Liver (tissue), 9 donors: ENCODE results near the gene ROPN1L. TPM values are rescaled to one million over a fixed set of nuclear protein-coding genes. Genes with fewer than 3 reads are reported as not detected.

Experiments
- DNase-seq: peaks from one replicate; pipeline ENCODE4 v3.0.0-alpha.2; 2017; ENCODE audit warnings: low spot score
- H3K27ac ChIP-seq, 2 donors: one replicate each; pipeline ENCODE4 v1.7.0; 2013; ENCODE audit warnings: inconsistent platforms in 2 of 2, low read length in 2 of 2, control low read depth in 1 of 2, low read depth in 1 of 2, mild to moderate bottlenecking in 1 of 2
- H3K27me3 ChIP-seq, 4 donors: one replicate each; pipeline versions ENCODE4 v1.6.1 to v1.7.0; 2013; ENCODE audit warnings: low read length in 3 of 4, inconsistent platforms in 1 of 4, mild to moderate bottlenecking in 1 of 4, moderate library complexity in 1 of 4; ENCODE audit not compliant: control insufficient read depth in 4 of 4, insufficient read depth in 4 of 4
- H3K36me3 ChIP-seq, 4 donors: one replicate each; pipeline versions ENCODE4 v1.6.1 to v1.7.0; 2013; ENCODE audit warnings: low read length in 3 of 4, mild to moderate bottlenecking in 3 of 4, low read depth in 1 of 4, moderate library complexity in 1 of 4; ENCODE audit not compliant: control insufficient read depth in 4 of 4, insufficient read depth in 3 of 4
- H3K4me1 ChIP-seq, 4 donors: one replicate each; pipeline versions ENCODE4 v1.6.1 to v1.7.0; 2013; ENCODE audit warnings: low read length in 3 of 4, mild to moderate bottlenecking in 3 of 4, moderate library complexity in 1 of 4; ENCODE audit not compliant: control insufficient read depth in 4 of 4, insufficient read depth in 4 of 4
- H3K4me3 ChIP-seq, 3 donors: one replicate each; pipeline versions ENCODE4 v1.6.1 to v1.7.0; 2013; ENCODE audit warnings: low read length in 3 of 3, control low read depth in 1 of 3, low read depth in 1 of 3, mild to moderate bottlenecking in 1 of 3
- H3K9ac ChIP-seq, 2 donors: one replicate each; pipeline ENCODE4 v1.7.0; 2013; ENCODE audit warnings: low read length in 2 of 2, mild to moderate bottlenecking in 2 of 2, moderate library complexity in 2 of 2, control low read depth in 1 of 2, low read depth in 1 of 2
- H3K9me3 ChIP-seq, 4 donors: one replicate each; pipeline versions ENCODE4 v1.6.1 to v1.7.0; 2013; ENCODE audit warnings: low read length in 3 of 4; ENCODE audit not compliant: control insufficient read depth in 4 of 4
- FOXA1 ChIP-seq: IDR thresholded peaks from 2 replicates; pipeline ENCODE4 v1.6.1; 2016; ENCODE audit warnings: antibody characterized with exemption
- FOXA2 ChIP-seq: IDR thresholded peaks from 2 replicates; pipeline ENCODE4 v1.6.1; 2016; ENCODE audit warnings: antibody characterized with exemption
- GABPA ChIP-seq, 2 donors: IDR thresholded peaks in 1 of 2; conservative IDR thresholded peaks in 1 of 2; 2 replicates each; pipeline ENCODE4 v1.6.1; 2016; ENCODE audit warnings: antibody characterized with exemption in 2 of 2, mild to moderate bottlenecking in 1 of 2, moderate library complexity in 1 of 2
- HNF4A ChIP-seq, 2 donors: conservative IDR thresholded peaks; 2 replicates each; pipeline ENCODE4 v1.6.1; 2016; ENCODE audit warnings: antibody characterized with exemption in 2 of 2, mild to moderate bottlenecking in 2 of 2
- HNF4G ChIP-seq: IDR thresholded peaks from 2 replicates; pipeline ENCODE4 v1.6.1; 2016; ENCODE audit warnings: antibody characterized with exemption
- JUND ChIP-seq, 2 donors: IDR thresholded peaks; 2 replicates each; pipeline ENCODE4 v1.6.1; 2016; ENCODE audit warnings: antibody characterized with exemption in 2 of 2
- NR2F2 ChIP-seq: IDR thresholded peaks from 2 replicates; pipeline ENCODE4 v1.6.1; 2016; ENCODE audit warnings: antibody characterized with exemption
- RAD21 ChIP-seq, 2 donors: IDR thresholded peaks; 2 replicates each; pipeline ENCODE4 v1.6.1; 2016; ENCODE audit warnings: antibody characterized with exemption in 2 of 2, mild to moderate bottlenecking in 2 of 2
- RXRA ChIP-seq, 2 donors: IDR thresholded peaks; 2 replicates each; pipeline ENCODE4 v1.6.1; 2017 to 2018; ENCODE audit warnings: antibody characterized with exemption in 2 of 2, mild to moderate bottlenecking in 1 of 2
- SP1 ChIP-seq: IDR thresholded peaks from 2 replicates; pipeline ENCODE4 v1.6.1; 2018; ENCODE audit warnings: antibody characterized with exemption, mild to moderate bottlenecking
- TAF1 ChIP-seq: conservative IDR thresholded peaks from 2 replicates; pipeline ENCODE4 v1.6.1; 2016; ENCODE audit warnings: antibody characterized with exemption, mild to moderate bottlenecking
- YY1 ChIP-seq: IDR thresholded peaks from 2 replicates; pipeline ENCODE4 v1.6.1; 2016; ENCODE audit warnings: antibody characterized with exemption, mild to moderate bottlenecking
- WGBS: extraction: QIAGEN DNeasy Blood & Tissue Kit; methylation state at CpG from one replicate; pipeline ENCODE4 v1.1.7; 2013; 5-methylcytosine and 5-hydroxymethylcytosine counted together
- polyA plus RNA-seq, 2 donors: library from polyadenylated mRNA; stranded (reverse) in 1 of 2; unstranded in 1 of 2; fragments of 200-250 nt in 1 of 2; fragments of >200 nt in 1 of 2; fragmentation: Nextera tagmentation in 1 of 2; extraction: Ambion mirVana in 1 of 2; gene quantifications; one replicate each; pipeline versions ENCODE4 v1.2.1 to v1.2.3, GENCODE V29; 2013 to 2015
- total RNA-seq, 2 donors: library from RNA; depleted of rRNA; stranded (reverse); fragments of >200 nt; gene quantifications; one replicate each; pipeline ENCODE4 v1.2.3, GENCODE V29; 2014
- TF ChIP-seq, protein P1 (sequence below): IDR thresholded peaks from 2 replicates; pipeline ENCODE4 v1.6.1; 2016; ENCODE audit warnings: antibody characterized with exemption, mild to moderate bottlenecking
- TF ChIP-seq, protein P2 (sequence below): IDR thresholded peaks from 2 replicates; pipeline ENCODE4 v1.6.1; 2016; ENCODE audit warnings: antibody characterized with exemption
- TF ChIP-seq, protein P3 (sequence below): fragments of 150-350 bp; IDR thresholded peaks from 2 replicates; pipeline ENCODE4 v1.5.1; 2017; ENCODE audit warnings: improper control_type of control experiment, low read depth, low read length; ENCODE audit not compliant: missing input control
- TF ChIP-seq, protein P4 (sequence below): IDR thresholded peaks from 2 replicates; pipeline ENCODE4 v1.6.1; 2016; ENCODE audit warnings: antibody characterized with exemption
- donor health status: healthy.
- donor health status: healthy.
- donor health status: healthy.
- donor health status: healthy.
- donor health status: healthy.

The ROPN1L gene
- total and polyA plus RNA-seq, 4 donors, result 0.25 to 1.3 (median 0.87) TPM

DNA sequence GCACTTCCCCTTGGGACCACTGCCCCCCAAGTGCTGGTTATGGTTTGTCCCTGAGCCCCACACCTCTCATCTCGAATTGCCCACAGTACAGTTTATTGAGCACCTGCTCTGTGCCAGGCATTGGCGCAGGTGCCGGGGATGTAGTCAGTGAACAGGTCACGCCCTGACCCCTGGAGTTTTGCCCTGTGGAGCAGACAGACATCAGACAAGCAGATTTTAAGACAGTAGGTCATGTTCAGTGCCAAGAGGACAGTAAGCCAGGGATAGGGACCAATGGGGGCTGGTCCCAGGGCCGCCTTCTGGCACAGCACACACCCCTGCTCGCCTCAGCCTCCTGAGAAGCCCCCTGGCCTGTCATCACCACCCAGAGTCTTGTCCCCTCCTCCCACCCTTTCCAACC lies 21.9 kb downstream of the ROPN1L start:
- WGBS, result 70% methylated on average over 6 of the region's 6 CpGs
- H3K27ac ChIP-seq, result no peak overlapping the region
- H3K4me3 ChIP-seq, result no peak overlapping the region
- H3K4me1 ChIP-seq, result peaks cover 2 to 23% (median 13%) of the 10 kb centered on the region in 4 donors
- no peaks in the 10 kb centered on the region for H3K27me3 ChIP-seq
- peak in 1 of 2 donors; percentile 18 for TF ChIP-seq HNF4A (conservative IDR thresholded peaks at IDR 0.05)
- TF ChIP-seq, protein P1, sequence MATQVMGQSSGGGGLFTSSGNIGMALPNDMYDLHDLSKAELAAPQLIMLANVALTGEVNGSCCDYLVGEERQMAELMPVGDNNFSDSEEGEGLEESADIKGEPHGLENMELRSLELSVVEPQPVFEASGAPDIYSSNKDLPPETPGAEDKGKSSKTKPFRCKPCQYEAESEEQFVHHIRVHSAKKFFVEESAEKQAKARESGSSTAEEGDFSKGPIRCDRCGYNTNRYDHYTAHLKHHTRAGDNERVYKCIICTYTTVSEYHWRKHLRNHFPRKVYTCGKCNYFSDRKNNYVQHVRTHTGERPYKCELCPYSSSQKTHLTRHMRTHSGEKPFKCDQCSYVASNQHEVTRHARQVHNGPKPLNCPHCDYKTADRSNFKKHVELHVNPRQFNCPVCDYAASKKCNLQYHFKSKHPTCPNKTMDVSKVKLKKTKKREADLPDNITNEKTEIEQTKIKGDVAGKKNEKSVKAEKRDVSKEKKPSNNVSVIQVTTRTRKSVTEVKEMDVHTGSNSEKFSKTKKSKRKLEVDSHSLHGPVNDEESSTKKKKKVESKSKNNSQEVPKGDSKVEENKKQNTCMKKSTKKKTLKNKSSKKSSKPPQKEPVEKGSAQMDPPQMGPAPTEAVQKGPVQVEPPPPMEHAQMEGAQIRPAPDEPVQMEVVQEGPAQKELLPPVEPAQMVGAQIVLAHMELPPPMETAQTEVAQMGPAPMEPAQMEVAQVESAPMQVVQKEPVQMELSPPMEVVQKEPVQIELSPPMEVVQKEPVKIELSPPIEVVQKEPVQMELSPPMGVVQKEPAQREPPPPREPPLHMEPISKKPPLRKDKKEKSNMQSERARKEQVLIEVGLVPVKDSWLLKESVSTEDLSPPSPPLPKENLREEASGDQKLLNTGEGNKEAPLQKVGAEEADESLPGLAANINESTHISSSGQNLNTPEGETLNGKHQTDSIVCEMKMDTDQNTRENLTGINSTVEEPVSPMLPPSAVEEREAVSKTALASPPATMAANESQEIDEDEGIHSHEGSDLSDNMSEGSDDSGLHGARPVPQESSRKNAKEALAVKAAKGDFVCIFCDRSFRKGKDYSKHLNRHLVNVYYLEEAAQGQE, result no peak
- no peak for TF ChIP-seq HNF4G
- TF ChIP-seq NR2F2, result no peak
- TF ChIP-seq, protein P2, sequence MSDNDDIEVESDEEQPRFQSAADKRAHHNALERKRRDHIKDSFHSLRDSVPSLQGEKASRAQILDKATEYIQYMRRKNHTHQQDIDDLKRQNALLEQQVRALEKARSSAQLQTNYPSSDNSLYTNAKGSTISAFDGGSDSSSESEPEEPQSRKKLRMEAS, result no peak
- TF ChIP-seq RXRA (IDR thresholded peaks at IDR 0.05), result peak in 1 of 2 donors; percentile 17
- TF ChIP-seq JUND (IDR thresholded peaks at IDR 0.05), result no peak
- H3K9me3 ChIP-seq, result no peaks in the 10 kb centered on the region
- no peaks in the 10 kb centered on the region for H3K36me3 ChIP-seq
- no peak for DNase-seq
- H3K9ac ChIP-seq, result no peak overlapping the region

DNA sequence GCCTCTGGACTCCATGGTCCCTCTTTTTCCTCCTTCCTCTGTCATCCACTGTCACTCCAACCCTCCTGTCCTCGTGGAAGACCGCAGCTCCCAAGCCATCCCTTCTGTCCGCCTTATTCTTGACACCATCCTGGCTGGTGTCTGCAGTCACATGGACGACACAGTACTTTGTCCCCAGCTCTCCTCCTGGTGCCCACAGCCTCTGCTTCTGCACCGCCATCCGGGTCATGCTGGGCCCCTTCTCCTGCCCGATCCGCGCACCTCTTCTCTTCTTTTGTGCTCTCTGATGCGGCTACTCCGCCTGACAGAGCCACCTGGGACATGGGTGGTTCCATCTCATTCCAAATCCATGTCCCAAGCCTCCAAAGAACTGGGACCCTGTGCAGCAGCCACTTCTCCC lies 22.5 kb downstream of the ROPN1L start:
- no peaks in the 10 kb centered on the region for H3K36me3 ChIP-seq
- WGBS, result 95% methylated on average over 11 of the region's 11 CpGs
- H3K27me3 ChIP-seq, result no peaks in the 10 kb centered on the region
- no peak for TF ChIP-seq SP1
- TF ChIP-seq FOXA1, result no peak
- TF ChIP-seq HNF4A (conservative IDR thresholded peaks at IDR 0.05), result no peak
- TF ChIP-seq GABPA (IDR thresholded peaks at IDR 0.05 in 1 of 2, conservative IDR thresholded peaks at IDR 0.05 in 1 of 2), result no peak
- TF ChIP-seq, protein P3, sequence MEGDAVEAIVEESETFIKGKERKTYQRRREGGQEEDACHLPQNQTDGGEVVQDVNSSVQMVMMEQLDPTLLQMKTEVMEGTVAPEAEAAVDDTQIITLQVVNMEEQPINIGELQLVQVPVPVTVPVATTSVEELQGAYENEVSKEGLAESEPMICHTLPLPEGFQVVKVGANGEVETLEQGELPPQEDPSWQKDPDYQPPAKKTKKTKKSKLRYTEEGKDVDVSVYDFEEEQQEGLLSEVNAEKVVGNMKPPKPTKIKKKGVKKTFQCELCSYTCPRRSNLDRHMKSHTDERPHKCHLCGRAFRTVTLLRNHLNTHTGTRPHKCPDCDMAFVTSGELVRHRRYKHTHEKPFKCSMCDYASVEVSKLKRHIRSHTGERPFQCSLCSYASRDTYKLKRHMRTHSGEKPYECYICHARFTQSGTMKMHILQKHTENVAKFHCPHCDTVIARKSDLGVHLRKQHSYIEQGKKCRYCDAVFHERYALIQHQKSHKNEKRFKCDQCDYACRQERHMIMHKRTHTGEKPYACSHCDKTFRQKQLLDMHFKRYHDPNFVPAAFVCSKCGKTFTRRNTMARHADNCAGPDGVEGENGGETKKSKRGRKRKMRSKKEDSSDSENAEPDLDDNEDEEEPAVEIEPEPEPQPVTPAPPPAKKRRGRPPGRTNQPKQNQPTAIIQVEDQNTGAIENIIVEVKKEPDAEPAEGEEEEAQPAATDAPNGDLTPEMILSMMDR, result no peak
- TF ChIP-seq FOXA2, result no peak
- TF ChIP-seq NR2F2, result no peak
- no peak for TF ChIP-seq YY1
- TF ChIP-seq, protein P1, result no peak
- TF ChIP-seq, protein P4, sequence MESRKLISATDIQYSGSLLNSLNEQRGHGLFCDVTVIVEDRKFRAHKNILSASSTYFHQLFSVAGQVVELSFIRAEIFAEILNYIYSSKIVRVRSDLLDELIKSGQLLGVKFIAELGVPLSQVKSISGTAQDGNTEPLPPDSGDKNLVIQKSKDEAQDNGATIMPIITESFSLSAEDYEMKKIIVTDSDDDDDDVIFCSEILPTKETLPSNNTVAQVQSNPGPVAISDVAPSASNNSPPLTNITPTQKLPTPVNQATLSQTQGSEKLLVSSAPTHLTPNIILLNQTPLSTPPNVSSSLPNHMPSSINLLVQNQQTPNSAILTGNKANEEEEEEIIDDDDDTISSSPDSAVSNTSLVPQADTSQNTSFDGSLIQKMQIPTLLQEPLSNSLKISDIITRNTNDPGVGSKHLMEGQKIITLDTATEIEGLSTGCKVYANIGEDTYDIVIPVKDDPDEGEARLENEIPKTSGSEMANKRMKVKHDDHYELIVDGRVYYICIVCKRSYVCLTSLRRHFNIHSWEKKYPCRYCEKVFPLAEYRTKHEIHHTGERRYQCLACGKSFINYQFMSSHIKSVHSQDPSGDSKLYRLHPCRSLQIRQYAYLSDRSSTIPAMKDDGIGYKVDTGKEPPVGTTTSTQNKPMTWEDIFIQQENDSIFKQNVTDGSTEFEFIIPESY, result no peak
- no peak for TF ChIP-seq TAF1
- TF ChIP-seq RAD21 (IDR thresholded peaks at IDR 0.05), result no peak
- H3K4me3 ChIP-seq, result no peak overlapping the region
- no peak overlapping the region for H3K27ac ChIP-seq
- H3K4me1 ChIP-seq, result peaks cover 2 to 23% (median 13%) of the 10 kb centered on the region in 4 donors
- no peak overlapping the region for H3K9ac ChIP-seq
- no peak for DNase-seq
- H3K9me3 ChIP-seq, result no peaks in the 10 kb centered on the region
